ENCODE results near the gene TNC.

GRCh38 chr9:115106642-115107041 is 11.3 kb downstream of the TNC start:
- TF ChIP-seq POLR2A (IDR thresholded peaks at IDR 0.05) = no peak
- TF ChIP-seq CTCF (IDR thresholded peaks at IDR 0.05) = no peak

Measured in lower leg skin (tissue), 3 donors.